ENCODE measurements around the gene BTBD16.

BTBD16 gene

DNA sequence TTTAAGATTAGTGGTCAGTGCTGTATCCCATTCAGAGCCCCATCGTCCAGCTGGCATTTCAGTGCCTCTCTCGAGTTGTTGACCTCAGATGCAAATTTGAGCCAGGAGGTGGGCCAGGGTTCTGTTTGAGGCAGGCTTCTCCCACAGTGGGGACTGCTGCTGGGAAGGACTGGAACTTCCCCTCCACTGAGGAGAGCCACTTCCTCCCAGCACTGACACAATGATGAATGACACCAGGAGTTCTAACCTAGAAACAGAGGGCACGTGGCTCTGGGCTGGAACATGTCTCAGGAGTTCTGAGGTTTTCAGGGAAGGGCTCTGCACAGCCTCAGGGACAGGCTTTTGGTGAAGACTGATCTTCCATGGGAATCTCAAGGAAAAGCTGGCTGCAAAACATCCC, 18.3 kb upstream of the BTBD16 start:
- TF ChIP-seq, protein P1, sequence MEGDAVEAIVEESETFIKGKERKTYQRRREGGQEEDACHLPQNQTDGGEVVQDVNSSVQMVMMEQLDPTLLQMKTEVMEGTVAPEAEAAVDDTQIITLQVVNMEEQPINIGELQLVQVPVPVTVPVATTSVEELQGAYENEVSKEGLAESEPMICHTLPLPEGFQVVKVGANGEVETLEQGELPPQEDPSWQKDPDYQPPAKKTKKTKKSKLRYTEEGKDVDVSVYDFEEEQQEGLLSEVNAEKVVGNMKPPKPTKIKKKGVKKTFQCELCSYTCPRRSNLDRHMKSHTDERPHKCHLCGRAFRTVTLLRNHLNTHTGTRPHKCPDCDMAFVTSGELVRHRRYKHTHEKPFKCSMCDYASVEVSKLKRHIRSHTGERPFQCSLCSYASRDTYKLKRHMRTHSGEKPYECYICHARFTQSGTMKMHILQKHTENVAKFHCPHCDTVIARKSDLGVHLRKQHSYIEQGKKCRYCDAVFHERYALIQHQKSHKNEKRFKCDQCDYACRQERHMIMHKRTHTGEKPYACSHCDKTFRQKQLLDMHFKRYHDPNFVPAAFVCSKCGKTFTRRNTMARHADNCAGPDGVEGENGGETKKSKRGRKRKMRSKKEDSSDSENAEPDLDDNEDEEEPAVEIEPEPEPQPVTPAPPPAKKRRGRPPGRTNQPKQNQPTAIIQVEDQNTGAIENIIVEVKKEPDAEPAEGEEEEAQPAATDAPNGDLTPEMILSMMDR (IDR thresholded peaks at IDR 0.05; ENCODE audit: low read length, missing control alignments): no peak
- DNase-seq (ENCODE audit: low read depth): no peak
- no peak overlapping the region for H3K4me3 ChIP-seq (replicated peaks; ENCODE audit: low read depth, low read length)

DNA sequence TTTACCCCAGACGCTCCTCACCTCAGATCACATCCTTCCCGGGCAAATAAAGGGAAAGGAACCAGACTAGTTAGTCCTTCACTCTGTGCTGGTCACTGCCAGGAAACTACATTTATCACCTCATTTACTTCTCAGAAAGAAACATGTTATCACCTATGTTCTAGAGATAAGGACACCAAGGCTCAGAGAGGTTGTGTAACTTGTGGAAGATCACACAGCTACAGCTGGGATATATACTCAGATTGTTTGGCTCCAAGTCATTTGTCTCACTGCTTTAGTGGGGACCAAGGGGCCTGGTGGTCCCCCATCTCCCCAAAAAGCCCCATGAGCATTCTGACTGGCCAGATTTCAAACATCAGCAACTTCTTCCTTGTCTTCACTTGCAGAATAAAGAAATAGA, 17.5 kb upstream of the BTBD16 start:
- DNase-seq (ENCODE audit: low read depth): no peak
- H3K4me3 ChIP-seq (replicated peaks; ENCODE audit: low read depth, low read length): no peak overlapping the region
- TF ChIP-seq, protein P1 (IDR thresholded peaks at IDR 0.05; ENCODE audit: low read length, missing control alignments): no peak

DNA sequence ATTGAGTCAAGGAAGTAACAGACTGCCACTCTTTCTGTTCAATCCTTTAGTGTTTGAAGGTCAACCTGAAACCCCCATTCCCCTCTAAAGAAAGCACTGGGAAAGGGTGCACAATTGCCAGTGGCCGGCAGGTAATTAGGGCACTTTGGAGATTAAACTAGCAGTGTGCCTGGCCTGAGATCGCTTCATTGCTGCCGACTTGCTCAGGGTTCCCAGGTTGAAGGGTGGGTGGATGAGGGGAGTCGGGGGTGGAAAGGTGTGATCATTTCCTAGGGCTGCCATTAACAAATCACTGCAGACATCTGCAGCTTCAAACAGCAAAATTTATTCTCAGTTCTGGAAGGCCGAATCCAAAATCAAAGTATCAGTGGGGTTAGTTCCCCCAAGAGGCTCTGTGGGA, 16.3 kb upstream of the BTBD16 start:
- TF ChIP-seq, protein P1 (IDR thresholded peaks at IDR 0.05; ENCODE audit: low read length, missing control alignments): no peak
- no peak for DNase-seq (ENCODE audit: low read depth)

DNA sequence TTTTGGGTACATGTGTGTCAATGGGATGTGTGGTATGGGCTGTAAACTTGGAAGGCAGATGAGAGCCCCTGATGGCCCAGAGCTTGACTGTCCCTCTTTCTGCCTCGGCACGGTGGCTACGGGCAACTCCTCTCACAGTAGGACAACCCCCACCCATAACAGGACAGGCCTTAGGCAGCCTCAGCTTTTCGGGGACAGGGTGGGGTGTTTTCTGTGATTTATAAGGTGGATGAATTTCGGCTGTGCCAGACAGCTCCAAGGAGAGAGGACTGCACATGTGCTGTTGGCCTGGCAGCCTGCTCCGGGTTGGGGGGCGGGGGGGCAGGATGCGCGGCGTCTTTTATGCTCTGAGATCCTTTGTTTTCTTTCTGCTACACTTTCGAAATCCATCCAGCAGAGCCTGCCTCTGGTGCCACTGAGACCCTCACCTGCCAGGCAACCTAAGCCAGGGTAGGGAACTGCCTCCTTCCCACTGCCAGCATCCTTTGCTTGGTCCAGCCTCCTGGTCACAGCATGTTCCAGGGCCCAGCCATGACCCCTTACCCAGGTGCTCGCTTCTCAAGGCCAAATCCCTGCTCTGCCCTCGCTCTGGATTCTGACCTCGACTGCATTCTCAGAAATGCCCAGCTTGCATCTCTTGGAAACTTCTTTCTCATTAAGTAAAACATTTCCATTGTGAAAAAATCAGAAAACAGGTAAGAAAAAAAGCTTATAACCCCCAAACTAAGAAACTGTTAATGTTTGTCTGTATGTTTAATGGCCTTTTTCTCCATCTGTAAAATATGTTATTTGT, 15.4 kb upstream of the BTBD16 start:
- DNase-seq (ENCODE audit: low read depth): no peak
- no peak overlapping the region for H3K4me3 ChIP-seq (replicated peaks; ENCODE audit: low read depth, low read length)
- TF ChIP-seq, protein P1 (IDR thresholded peaks at IDR 0.05; ENCODE audit: low read length, missing control alignments): no peak

More for the DNA sequence above, 16.3 kb upstream of the BTBD16 start:
- H3K4me3 ChIP-seq (replicated peaks; ENCODE audit: low read depth, low read length): no peak overlapping the region

DNA sequence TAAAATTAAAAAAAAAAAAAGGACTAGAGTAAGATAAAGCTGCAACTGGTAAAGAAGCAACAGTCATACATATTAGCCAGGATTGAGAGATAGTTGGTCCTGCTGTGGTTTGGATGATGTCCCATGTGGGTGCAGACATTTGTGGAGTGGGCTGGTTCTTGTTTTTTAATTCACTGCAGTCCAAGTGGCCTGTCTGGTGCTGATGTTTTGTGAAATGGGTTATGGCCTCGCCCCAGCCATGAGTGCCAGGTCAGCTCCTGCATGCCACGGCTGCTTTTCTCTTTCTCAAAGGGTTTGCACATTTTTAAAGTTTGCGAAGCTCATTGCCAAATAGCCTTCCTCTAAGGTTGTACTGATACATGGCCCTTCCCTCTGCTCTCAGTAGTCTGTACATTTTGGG, 14.1 kb upstream of the BTBD16 start:
- DNase-seq (ENCODE audit: low read depth): no peak
- H3K4me3 ChIP-seq (replicated peaks; ENCODE audit: low read depth, low read length): no peak overlapping the region
- TF ChIP-seq, protein P1 (IDR thresholded peaks at IDR 0.05; ENCODE audit: low read length, missing control alignments): no peak

DNA sequence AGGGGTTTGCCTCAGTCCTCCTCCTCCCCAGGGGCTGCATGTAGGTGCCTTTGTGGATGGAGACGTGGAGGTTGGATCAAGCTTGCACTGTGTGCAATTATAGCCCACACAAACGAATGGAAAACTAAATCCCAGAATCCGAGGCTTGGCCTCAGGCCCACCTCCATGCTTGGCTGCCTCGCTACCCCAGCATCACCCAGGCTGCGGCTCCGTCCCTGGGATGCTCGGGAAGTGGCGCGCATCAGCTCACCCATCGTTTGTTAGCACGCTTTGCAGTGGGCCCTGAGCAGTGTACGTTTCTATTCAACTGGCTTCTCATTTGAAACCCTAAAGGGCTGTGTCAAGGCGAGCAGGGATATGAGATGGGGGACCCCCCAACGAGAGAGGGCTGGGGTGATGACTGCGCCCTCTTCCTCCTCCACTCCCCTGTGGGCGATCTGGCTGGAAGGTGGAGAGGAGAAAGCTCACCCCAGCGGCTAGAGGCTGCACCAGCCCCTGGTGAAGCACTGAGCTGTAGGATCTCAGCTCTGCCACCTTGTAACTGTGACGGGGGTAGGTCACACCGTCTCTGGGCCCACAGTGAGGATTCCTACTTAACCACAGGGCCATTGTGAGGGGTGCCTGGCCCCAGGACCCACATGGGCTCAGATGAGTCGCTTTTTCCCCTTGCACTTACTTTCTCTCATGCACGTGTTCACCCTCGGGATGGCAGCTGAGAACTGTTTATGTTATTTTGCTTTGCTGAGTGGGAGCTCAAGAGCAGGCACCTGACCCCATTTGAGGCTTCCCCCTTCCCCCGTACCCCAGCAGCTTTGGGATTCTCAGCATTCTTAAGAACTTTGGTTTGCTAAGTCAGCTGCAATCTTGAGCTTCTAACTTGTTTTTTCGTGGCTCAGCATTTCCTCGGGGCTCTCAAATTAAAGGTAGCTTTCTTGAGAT, 12.7 kb upstream of the BTBD16 start:
- H3K4me3 ChIP-seq (replicated peaks; ENCODE audit: low read depth, low read length): no peak overlapping the region
- TF ChIP-seq, protein P1 (IDR thresholded peaks at IDR 0.05; ENCODE audit: low read length, missing control alignments): no peak
- no peak for DNase-seq (ENCODE audit: low read depth)

Measured in fibroblast of pulmonary artery (primary cell).